KOPT-K1 (cell line): ENCODE measurements around the gene EMILIN2.

Source experiments
- H3K27ac ChIP-seq: fragments of 200-600 bp; sonication (generic); 2 replicates; pipeline ENCODE4 v1.5.1; 2016; ENCODE audit warnings: antibody characterized with exemption, mild to moderate bottlenecking, low read depth, low read length; ENCODE audit not compliant: poor library complexity, severe bottlenecking
- H3K36me3 ChIP-seq: fragments of 200-600 bp; sonication (generic); 2 replicates; pipeline ENCODE4 v1.5.1; 2017; ENCODE audit warnings: antibody characterized with exemption, mild to moderate bottlenecking, low read length, moderate library complexity; ENCODE audit not compliant: insufficient read depth
- H3K9me3 ChIP-seq: fragments of 200-600 bp; sonication (generic); 2 replicates; pipeline ENCODE4 v1.5.1; 2017; ENCODE audit warnings: antibody characterized with exemption, low read length, mild to moderate bottlenecking; ENCODE audit not compliant: insufficient read depth, poor library complexity, severe bottlenecking

The EMILIN2 gene

DNA sequence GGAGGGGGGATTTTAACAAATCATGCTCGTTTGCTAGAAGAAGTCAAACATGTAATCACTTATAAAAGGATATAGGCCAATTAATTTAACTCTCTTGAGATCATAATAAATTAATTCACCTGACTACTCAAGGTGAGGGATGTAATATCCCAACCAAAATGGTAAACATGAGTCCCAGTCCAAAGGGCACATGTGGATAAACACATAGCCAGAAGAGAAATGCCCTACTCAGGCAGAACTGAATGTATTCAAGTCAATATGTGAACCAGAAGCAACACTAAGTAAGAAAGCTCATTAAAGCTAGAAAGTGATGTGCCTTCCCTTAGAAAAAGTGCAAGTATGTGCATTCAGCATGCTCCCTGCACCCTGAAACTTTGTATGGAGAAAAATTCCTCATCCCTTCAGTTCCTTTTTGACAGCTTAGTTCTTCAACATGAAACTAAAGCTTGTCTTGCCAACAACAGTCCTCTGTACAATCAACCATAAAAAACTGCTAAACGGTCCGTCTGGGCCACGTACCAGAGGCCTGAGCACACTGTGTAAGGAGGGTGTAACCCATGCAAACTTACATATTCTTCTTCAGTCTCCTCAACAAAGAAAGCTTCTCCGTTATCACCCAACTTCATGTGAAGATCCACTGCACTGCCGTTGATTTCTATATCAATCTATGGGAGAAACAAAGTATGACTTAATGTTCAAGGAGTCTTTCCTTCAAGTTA, 107.3 kb downstream of the EMILIN2 start:
- Histone ChIP-seq H3K27ac (no peak overlapping the region), H3K9me3 (no peaks in the 10 kb centered on the region), H3K36me3 (peaks cover 77% of the 10 kb centered on the region)

DNA sequence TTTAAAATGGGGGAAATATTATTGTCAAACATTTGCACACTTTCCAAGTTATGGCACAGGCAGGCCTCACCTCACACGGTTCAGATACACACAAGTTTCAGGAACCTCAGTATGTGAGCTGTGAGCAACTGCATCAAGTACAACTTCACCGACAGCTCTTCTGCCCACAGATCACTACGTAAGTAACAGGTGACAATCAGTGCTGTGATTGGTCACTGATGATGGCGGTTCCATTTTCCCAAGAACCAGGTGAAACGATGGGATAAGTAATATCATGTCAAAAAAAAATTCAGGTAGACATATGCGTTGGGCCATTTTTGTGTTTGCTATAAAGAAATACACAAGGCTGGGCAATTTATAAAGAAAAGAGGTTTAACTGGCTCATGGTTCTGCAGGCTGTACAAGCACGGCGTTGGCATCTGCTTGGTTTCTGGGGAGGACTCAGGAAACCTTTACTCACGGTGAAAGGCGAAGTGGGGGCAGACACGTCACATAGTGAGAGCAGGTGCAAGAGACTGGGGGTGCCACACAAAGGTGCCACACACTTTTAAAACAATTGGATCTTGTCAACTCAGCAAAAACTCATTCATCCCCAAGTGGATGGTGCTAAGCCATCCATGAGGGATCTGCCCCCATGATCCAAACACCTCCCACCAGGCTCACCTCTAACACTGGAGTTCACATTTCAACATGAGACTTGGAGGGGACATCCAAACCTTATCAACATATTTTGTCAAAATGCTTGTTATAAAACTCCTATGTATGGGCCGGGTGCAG, 108.3 kb downstream of the EMILIN2 start:
- Histone ChIP-seq H3K36me3 (peaks cover 68% of the 10 kb centered on the region), H3K9me3 (no peaks in the 10 kb centered on the region)

DNA sequence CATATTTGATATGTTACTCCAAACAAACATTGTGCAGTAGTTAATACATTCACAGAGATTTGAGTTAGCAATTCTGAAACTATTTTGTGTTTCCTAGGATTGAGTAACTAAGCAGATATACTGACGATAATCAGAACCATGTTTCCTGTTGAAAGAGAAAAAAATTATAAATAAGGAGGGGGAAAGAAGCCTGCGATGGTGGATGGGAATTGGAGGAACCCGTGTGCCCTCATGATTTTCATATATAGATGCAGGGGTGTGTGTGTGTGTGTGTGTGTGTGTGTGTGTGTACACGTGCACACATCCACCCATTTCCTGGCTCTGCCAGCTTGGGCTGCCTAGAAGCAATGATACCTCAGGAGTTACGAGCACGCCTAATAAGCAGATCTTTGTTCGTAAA, 109.2 kb downstream of the EMILIN2 start:
- H3K27ac ChIP-seq = no peak overlapping the region
- no peaks in the 10 kb centered on the region for H3K9me3 ChIP-seq
- H3K36me3 ChIP-seq = peaks cover 58% of the 10 kb centered on the region

More for the DNA sequence above, 108.3 kb downstream of the EMILIN2 start:
- no peak overlapping the region for H3K27ac ChIP-seq

DNA sequence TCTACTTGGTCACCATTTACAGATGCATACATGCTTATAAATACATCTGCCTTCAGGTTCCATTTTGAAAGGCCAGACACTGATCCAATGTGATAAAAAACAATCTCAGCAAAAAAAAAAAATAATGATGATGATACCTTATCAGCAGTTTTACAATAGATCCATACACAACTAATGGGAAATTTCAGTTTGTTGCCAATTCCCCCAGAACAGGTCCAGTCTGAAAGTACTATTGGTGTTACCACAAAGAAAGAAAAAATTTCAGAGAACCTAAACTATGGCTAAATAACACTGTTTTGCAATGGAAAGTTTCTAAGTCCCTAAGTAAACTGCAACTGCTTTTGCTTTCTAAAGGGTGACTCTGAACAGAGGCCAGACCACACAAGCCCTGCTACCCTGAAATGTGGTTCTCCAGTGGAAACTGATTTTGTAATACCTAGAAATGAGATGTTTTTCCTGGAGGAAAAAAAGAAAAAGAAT, 112.1 kb downstream of the EMILIN2 start:
- Histone ChIP-seq H3K27ac (peak overlapping the region; percentile 87), H3K36me3 (peaks cover 32% of the 10 kb centered on the region)

DNA sequence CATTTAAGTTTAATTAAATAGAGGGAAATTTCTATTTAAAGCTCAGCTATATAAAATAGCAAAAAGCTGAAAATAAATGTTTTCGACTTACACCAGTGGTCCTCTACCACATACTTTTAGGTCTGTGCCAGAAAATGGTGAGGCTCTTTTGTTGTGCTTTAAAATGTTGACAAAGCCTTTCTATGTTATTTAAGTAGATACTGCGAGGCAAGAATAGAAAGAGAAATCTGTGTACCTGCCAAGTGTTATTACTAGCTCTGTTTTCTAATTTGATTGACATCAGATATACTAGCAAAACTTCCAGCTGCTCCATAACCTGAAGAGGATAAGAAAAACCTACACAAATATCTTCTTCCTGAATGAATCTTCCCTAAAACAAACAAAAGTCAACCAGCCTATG, 112.5 kb downstream of the EMILIN2 start:
- Histone ChIP-seq H3K36me3 (peaks cover 27% of the 10 kb centered on the region), H3K9me3 (no peaks in the 10 kb centered on the region), H3K27ac (peak overlapping the region; percentile 87)

More for the DNA sequence above, 112.1 kb downstream of the EMILIN2 start:
- H3K9me3 ChIP-seq = no peaks in the 10 kb centered on the region

DNA sequence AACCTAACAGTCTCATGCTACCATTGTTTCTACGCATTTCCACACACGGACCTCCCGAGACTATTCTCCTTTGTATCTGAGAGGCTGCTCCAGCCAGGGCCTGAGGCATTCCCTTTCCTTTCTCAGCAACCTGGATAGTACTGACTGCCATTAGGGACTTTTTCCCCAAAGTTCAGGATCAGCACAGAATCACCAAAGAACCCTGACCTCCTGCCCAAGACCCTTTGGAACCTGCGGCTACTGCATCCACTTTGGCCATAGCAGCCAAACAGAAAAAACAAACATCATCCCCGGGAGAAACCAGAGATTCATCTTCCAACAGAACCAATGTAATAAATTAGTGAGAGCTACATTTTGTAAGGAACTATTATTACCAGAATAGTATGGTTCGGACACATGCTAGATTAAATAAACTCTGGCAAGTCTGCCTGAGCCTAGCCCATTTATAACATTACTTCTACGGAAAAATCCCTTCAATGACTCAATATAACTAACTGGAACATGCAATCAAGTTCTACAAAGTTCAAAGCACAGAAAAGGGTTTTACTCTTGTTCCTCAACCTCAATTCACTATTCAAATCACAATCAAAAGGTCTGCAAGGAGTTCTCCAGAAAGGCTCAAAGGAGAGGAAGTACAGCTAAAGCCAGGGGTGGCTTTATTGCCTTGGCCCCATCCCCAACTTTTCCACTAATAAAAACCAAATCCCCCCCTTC, 114.3 kb downstream of the EMILIN2 start:
- Histone ChIP-seq H3K36me3 (peaks cover 10% of the 10 kb centered on the region; the same call in 1 of the 2 replicates), H3K27ac (peak overlapping the region; percentile 87), H3K9me3 (no peaks in the 10 kb centered on the region)

DNA sequence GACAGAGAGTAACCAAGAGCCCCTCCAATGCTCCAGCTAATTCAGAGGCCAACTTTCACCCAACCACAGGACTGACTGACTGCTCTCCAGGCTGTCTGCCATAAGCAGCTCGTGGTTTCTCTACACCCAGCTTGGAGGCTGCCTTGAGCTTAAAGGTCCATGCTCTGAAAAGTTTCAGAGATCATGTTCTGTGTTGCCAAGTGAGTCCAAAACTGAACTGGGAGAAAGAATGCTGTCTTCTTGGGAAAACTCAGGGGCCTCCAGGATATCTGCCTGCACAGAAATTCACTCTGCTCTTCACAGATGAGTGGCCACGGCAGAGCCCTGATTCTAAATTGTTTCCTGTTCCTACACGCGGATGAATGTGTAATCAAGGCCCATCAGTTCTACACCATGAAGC, 115.0 kb downstream of the EMILIN2 start:
- Histone ChIP-seq H3K9me3 (no peaks in the 10 kb centered on the region), H3K27ac (peak overlapping the region; percentile 87), H3K36me3 (peaks cover 4% of the 10 kb centered on the region; the same call in 1 of the 2 replicates)

DNA sequence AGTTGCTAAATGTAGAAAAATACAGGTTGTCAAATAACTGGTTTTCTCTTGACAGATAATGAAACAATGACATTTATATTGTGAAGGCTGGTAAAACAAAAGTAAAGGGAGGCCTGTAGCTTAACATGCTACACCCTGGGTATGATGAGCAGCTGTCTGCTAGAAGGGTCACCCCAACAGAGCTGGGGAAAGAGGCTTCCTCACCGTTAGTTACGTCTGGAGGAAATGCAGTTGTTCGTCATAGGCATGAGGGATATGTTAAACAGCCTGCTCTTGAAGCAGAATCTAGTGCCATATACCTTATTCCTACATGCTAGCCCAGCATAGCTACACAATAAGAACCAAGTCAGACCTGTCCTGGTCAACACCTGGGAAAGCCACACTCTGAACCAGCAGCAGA, 116.2 kb downstream of the EMILIN2 start:
- peak overlapping the region; percentile 87 for H3K27ac ChIP-seq
- H3K9me3 ChIP-seq = no peaks in the 10 kb centered on the region

DNA sequence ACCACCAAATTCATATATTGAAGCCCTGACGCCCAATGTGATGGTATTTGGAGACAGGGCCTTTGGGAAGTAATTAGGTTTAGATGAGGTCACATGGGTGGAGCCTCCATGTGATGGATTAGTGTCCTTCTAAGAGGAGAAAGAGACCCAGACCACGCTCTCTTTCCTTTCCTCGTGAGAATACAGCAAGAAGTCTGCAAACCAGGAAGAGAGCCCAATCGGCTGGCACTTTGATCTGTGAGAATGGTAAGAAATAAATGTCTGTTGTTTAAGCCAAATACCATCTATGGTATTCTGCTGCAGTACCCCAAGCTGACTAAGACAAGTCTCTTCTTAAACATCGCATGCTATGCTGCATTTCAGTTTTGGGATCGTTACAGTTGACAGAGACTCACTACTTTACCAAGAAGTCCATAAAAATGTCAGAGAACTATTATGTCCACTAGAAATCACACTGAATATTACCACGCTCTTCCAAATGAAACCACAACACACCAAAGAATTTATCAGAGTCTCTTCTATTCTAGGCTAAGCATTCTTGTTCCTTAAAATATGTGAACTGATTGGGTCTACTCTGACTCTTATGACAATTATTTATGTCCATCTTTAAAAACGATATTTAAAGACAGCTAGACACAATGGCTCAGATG, 117.7 kb downstream of the EMILIN2 start:
- H3K9me3 ChIP-seq = no peaks in the 10 kb centered on the region
- no peaks in the 10 kb centered on the region for H3K36me3 ChIP-seq
- peak overlapping the region; percentile 12 for H3K27ac ChIP-seq

More for the DNA sequence above, 116.2 kb downstream of the EMILIN2 start:
- no peaks in the 10 kb centered on the region for H3K36me3 ChIP-seq
